Adrenal gland (tissue), 5 donors: ENCODE measurements around the gene TMEM184C.

Experiments
- POLR2A ChIP-seq, 2 donors: fragments of 450-650 bp; IDR thresholded peaks; one replicate each; pipeline ENCODE4 v1.6.1; 2017; ENCODE audit warnings: antibody characterized with exemption in 2 of 2, mild to moderate bottlenecking in 2 of 2, moderate library complexity in 1 of 2
- TF ChIP-seq, protein P1 (sequence below), 6 experiments: fragments of 450-650 bp in 4 of 6; fragments of 200-600 bp in 2 of 6; sonication (generic) in 1 of 6; IDR thresholded peaks; 1 replicate in 5 of 6; 2 replicates in 1 of 6; pipeline versions ENCODE4 v1.5.1 to v1.8.0; 2016 to 2021; ENCODE audit warnings: antibody characterized with exemption in 6 of 6, mild to moderate bottlenecking in 2 of 6, moderate library complexity in 1 of 6
- donor health status: DM: no; HTN: no; CAD: no.

GRCh38 chr4:147599769-147600168 lies 17.4 kb upstream of the TMEM184C start:
- TF ChIP-seq POLR2A (IDR thresholded peaks at IDR 0.05), result no peak
- TF ChIP-seq, protein P1, sequence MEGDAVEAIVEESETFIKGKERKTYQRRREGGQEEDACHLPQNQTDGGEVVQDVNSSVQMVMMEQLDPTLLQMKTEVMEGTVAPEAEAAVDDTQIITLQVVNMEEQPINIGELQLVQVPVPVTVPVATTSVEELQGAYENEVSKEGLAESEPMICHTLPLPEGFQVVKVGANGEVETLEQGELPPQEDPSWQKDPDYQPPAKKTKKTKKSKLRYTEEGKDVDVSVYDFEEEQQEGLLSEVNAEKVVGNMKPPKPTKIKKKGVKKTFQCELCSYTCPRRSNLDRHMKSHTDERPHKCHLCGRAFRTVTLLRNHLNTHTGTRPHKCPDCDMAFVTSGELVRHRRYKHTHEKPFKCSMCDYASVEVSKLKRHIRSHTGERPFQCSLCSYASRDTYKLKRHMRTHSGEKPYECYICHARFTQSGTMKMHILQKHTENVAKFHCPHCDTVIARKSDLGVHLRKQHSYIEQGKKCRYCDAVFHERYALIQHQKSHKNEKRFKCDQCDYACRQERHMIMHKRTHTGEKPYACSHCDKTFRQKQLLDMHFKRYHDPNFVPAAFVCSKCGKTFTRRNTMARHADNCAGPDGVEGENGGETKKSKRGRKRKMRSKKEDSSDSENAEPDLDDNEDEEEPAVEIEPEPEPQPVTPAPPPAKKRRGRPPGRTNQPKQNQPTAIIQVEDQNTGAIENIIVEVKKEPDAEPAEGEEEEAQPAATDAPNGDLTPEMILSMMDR (IDR thresholded peaks at IDR 0.05), result no peak
